SK-N-DZ (cell line): ENCODE measurements around the gene FAAP100.

Experiments used
- DNase-seq: peaks from one replicate; pipeline ENCODE4 v3.0.0-alpha.2; 2015; ENCODE audit warnings: low spot score

Gene FAAP100

DNA sequence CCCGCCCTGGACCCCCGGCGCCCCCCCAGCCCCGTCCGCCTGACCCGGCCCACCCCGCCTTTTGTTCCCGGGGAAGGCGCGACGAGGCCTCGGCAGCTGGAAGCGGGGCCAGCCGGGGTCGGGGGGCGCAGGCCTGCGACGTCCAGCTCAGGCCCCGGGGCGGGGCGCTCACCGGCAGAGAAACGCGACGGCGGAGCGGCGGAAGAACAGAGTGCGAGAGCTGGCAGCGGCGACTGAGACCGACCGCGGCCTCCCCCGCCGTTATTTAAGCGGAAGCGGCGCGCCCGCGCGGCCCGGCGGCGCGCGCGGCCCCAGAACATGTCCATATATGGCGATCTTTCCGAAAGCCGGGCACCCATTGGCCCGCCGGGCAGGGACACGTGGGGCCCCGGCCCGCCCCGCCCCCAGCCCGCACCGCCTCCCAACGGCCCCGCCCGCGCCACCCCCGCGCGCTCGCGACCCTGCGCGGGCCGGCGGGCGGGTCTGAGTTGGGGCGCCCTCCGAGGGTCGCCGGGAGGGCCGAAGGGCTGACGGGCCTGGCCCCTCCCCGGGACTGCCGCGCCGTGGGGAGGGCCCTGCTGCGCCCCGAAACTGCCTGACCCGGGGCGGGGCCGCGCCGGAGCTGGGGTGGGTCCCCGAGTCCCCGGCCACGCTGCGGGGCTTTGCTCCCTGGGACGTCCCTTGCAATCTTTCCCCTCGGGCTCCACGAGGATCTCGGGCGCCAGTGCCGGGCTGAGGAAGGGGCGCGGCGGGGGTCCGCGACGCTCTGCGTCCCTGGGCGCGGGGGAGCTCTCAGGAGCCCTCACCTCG lies 39.4 kb downstream of the FAAP100 start, which contains the start of gene ACTG1:
TSS of gene ACTG1 (minus strand) at position 238 of the 810 bp plus-strand sequence. CDS start 445 bp downstream, outside the sequence.
- peak; percentile 94 for DNase-seq

DNA sequence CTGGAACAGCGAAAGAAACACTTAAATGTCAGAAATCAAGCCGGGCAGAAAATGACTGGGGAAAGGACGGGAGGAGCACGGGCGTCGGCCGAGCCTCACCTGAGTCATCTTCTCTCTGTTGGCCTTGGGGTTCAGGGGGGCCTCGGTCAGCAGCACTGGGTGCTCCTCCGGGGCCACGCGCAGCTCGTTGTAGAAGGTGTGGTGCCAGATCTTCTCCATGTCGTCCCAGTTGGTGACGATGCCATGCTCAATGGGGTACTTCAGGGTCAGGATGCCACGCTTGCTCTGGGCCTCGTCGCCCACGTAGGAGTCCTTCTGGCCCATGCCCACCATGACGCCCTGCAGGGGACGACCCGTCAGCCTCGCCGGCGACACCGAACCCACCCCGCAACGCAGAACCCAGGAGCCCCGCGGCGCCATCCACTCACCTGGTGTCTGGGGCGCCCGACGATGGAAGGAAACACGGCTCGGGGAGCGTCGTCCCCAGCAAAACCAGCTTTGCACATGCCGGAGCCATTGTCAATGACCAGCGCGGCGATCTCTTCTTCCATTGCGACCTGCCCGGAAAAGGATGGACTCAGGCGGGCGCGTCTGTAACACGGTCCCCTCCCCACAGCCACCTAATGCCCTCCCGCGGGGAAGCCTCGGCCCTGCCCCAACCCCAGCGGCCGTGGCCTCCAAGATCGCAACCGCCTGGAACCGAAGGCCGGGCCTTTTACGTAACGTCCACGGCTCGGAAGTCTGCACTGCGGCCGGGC lies 40.2 kb downstream of the FAAP100 start:
- DNase-seq: no peak

DNA sequence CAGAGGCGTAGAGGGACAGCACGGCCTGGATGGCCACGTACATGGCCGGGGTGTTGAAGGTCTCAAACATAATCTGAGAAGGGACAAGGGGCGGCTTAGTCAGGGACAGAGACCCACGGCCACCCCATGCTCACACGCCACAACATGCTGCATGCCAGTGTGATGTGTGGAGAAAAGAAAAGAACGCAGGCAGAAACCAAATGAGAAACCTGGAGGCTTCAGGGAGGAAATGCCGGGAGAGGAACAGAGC lies 40.7 kb downstream of the FAAP100 start:
- DNase-seq: no peak

- DNase-seq: no peak
These were observed 41.2 kb downstream of the FAAP100 start for GRCh38 chr17:81510785-81511553.

DNA sequence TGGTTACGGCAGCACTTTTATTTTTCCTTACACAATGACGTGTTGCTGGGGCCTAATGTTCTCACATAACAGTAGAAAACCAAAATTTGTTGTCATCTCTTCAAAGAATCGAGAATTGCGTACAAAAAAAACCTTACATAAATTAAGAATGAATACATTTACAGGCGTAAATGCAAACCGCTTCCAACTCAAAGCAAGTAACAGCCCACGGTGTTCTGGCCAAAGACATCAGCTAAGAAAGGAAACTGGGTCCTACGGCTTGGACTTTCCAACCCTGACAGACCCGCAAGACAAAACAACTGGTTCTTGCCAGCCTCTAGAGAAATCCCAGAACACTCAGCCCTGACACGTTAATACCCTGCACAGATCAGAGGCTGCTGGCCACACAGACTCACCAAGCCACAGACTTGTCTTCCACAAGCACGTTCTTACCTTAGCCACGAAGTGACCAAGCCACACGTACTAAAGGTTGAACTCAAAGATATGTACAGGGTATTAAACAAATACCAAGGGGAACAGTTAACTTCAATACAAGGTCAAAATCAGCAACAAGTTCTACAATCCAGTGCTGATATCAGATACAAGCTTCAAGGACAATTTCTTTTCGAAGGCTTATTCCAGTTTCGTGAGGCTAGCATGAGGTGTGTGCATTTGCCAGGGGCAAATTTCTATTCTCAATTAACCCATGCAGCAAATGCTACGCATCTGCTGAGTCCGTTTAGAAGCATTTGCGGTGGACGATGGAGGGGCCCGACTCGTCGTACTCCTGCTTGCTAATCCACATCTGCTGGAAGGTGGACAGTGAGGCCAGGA lies 42.0 kb downstream of the FAAP100 start:
- DNase-seq: no peak

DNA sequence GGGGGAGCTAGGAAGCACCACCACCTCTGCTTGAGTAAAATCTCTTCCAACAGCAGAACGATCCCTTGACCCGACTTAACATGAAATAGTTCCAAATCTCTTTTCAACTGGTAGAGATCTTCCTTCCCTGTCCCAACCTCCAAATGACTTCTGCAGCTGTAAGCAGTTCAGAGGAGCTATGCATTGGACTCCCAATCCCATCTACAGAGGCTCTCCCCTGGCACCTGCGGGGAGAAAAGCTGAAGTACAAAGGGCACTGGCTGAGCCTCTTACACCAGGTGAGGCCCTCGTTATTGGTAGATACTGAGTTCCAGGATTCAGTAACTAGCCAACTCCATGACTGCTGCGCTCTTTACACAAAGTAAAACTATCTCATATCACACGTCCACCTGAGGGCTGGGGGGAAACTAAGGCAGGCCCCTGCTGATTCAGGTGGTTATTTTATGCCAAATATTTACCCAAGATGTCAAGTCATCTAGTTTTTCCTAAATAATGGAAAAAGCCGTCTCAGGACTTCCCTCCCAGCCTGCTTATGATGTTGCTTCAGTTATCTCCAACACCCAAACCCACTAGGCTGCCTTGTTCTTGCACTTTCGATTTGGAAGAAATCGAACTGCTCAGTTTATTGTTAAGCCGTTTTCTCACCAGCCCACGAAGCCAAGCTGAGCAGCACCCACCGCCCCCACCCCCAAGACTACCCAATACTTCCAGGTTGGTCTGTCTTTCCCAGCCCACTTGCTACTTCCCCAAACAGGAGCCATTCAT lies 42.8 kb downstream of the FAAP100 start:
- peak; percentile 68 for DNase-seq

GRCh38 chr17:81508639-81509206 lies 43.4 kb downstream of the FAAP100 start:
- peak; percentile 70 for DNase-seq

GRCh38 chr17:81503619-81504018 lies 48.5 kb downstream of the FAAP100 start:
- DNase-seq: no peak

DNA sequence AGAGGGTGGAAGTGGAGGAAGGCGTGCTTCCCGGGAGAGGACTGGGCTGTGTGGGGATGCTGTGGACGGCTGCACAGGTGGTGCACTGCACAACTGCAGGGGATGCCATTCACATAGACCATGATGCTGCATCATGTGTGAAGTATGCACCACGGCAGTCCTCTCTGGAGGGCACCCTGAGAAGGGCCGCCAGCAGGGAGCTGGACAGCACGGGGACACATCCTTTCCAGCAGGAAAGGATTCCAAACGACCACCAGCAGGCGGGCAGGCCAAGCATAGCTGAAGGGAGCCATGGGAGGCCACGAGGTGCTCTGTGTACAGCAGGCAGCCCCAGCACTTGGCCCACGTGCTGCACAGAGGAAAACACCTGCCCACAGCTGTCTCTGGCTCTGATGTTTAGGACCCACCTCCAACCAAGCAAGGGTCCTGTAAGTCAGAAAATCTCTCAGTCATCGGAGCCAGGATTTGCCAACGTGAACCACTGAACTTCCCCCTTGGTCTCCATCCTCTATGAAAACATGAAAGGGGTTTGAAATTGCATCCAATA lies 49.6 kb downstream of the FAAP100 start:
- DNase-seq: no peak

DNA sequence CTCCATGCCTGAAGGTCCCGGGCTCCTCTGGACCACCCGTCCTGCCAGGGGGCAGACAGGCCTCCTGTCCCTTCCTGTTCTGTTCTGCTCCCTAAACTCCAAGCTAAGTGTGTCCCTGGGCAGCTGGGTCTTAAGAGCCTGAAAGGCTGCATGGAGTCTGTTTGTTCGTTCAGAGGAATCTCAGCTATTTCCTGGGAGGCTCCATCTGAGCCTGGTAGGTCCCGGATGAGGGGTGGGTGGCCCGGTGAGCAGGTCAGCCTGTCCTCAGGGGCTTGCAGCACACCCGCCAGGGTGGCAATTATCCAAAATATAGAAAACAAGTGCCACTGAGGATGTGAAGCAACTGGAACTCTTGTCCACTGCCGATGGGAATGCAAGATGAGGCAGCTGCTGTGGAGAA lies 52.1 kb downstream of the FAAP100 start:
- DNase-seq: no peak

DNA sequence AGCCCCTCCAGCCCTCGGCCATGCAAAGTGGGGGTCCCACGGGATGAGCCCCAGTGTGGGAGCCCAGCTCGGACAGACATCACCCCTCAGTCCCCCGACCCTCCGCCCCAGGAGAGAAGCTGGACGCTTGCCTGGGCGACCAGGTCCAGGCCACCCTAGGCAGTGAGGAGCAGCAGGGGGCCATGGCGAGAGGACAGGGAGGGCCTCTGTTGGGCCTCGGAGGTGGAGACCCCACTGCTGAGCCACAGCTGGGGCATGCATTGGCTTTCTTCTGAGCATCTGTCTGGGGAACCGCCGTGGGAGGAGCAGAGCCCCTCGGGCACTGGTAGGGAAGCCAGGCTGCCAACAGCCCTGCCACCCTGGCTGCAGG lies 52.6 kb downstream of the FAAP100 start:
- no peak for DNase-seq

- DNase-seq: no peak
These were observed 53.1 kb downstream of the FAAP100 start for GRCh38 chr17:81498953-81499600.

- peak; percentile 87 for DNase-seq
These were observed 57.4 kb downstream of the FAAP100 start for GRCh38 chr17:81494626-81495377.

DNA sequence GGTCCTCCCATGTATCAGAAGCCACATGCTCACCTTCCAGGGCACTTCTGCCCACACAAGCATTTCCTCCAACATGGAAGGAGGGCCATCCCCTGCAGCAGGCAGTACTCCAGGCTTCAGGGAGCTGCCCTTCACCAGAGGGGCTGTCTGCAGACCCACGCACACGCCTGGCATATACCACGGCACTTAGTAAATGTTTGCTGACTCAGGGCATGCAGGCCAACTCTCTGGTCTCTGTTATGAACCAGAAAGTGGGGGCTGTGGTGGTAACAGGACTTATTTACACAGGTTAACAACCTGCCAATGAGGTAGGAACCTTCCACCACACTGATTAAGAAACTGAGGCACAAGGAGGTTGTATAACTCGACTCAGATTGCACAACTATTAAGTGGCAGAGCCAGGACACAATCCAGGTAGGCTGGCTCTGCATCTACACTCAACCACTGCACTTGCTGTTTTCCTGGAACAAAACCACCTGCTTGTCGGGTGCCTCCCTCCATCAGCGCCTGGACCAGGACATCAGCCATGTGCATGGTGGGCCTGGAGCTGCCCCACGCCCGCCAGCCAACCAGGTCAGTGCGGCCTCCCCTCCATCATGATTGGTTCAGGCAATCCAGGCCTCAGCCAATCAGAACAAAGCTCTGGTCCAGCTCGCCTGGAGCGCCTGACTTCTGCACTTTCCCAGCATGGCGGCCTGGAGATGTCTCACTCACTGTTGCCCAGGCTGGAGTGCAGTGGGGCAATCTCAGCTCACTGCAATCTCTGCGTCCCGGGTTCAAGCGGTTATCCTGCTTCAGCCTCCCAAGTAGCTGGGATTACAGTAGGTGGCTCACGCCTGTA lies 58.7 kb downstream of the FAAP100 start:
- DNase-seq: peak; percentile 94

- DNase-seq: no peak
These were observed 59.4 kb downstream of the FAAP100 start for GRCh38 chr17:81492706-81493105.

DNA sequence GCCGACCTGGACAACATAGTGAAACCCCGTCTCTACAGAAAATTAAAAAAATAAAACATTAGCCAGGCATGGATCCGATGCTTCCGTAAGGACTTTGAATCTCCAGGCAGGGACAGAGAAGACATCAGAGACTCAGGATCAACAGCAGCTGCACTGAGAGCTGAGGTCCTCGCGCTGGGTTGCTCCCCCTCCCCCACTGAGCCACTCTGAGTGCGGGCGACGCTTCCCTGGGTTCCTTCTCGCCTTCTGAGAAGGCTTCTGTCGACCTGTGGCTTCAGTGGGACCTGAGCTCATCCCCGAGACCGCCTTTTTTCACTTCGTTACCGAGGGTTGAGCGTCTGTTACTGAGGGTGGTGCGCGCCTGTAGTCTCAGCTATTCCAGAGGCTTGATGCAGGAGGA lies 60.0 kb downstream of the FAAP100 start:
- peak; percentile 54 for DNase-seq

- DNase-seq: peak; percentile 60
These were observed 60.4 kb downstream of the FAAP100 start for GRCh38 chr17:81491761-81492160.

DNA sequence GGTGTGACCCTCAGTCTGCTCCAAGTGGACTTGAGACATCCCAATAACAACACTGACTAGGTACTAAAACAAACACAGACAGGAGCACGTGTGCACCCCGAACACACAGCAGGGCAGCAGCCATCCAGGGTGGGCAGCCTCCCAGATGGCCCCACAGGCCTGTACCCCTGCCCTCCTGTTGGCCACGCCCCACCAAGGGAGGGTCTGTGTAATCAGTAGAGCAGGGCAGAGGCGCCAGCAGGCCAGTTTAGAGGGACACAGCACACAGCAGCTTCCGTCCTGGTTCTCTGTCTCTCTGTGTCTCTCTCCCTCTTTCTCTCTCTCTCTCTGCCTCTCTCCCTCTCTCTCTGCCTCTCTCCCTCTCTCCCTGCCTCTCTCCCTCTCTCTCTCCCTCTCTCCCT lies 61.0 kb downstream of the FAAP100 start:
- peak; percentile 79 for DNase-seq
